H9 (cell line): ENCODE results near the gene CD79B. TPM values are rescaled to one million over a fixed set of nuclear protein-coding genes. Genes with fewer than 3 reads are reported as not detected.
"Not testable (repeated sequence)": the region's sequence is repeated elsewhere in the genome, so short reads cannot be mapped to it uniquely, and the experiment has no call there.

Source experiments
- DNase-seq: peaks from one replicate; pipeline ENCODE4 v3.0.0-alpha.2; 2017
- H2AFZ ChIP-seq: one replicate; pipeline ENCODE4 v1.6.1; 2013; ENCODE audit warnings: mild to moderate bottlenecking, low read length, control low read depth, moderate library complexity
- H2AK5ac ChIP-seq: 2 replicates; pipeline ENCODE4 v1.6.1; 2013; ENCODE audit warnings: low read length, control low read depth, mixed read lengths; ENCODE audit not compliant: insufficient read length
- H2BK120ac ChIP-seq: one replicate; pipeline ENCODE4 v1.6.1; 2013; ENCODE audit warnings: low read depth, mild to moderate bottlenecking, low read length, control low read depth, inconsistent platforms; ENCODE audit not compliant: poor library complexity, severe bottlenecking
- H2BK12ac ChIP-seq: 2 replicates; pipeline ENCODE4 v1.6.1; 2013; ENCODE audit warnings: low read length, control low read depth, mixed read lengths, low read depth; ENCODE audit not compliant: insufficient read length
- H2BK15ac ChIP-seq: 2 replicates; pipeline ENCODE4 v1.6.1; 2013; ENCODE audit warnings: low read depth, low read length, control low read depth
- H2BK20ac ChIP-seq: one replicate; pipeline ENCODE4 v1.6.1; 2013; ENCODE audit warnings: low read depth, mild to moderate bottlenecking, low read length, control low read depth, inconsistent platforms; ENCODE audit not compliant: poor library complexity, severe bottlenecking
- H2BK5ac ChIP-seq: 2 replicates; pipeline ENCODE4 v1.6.1; 2013; ENCODE audit warnings: low read length, control low read depth, mixed read lengths; ENCODE audit not compliant: insufficient read length
- H3K14ac ChIP-seq: 2 replicates; pipeline ENCODE4 v1.6.1; 2013; ENCODE audit warnings: low read length, control low read depth; ENCODE audit not compliant: insufficient read depth
- H3K18ac ChIP-seq: 2 replicates; pipeline ENCODE4 v1.6.1; 2013; ENCODE audit warnings: low read depth, mild to moderate bottlenecking, mixed read lengths, low read length, control low read depth; ENCODE audit not compliant: insufficient read length
- H3K23ac ChIP-seq: 2 replicates; pipeline ENCODE4 v1.6.1; 2013; ENCODE audit warnings: low read length, control low read depth, mixed read lengths, low read depth; ENCODE audit not compliant: insufficient read length
- H3K23me2 ChIP-seq: 2 replicates; pipeline ENCODE4 v1.6.1; 2013; ENCODE audit warnings: low read depth, mild to moderate bottlenecking, mixed read lengths, low read length, control low read depth; ENCODE audit not compliant: insufficient read length, poor library complexity, severe bottlenecking
- H3K27ac ChIP-seq: 2 replicates; pipeline ENCODE4 v1.5.1; 2013; ENCODE audit warnings: low read length, control low read depth, mixed read lengths, low read depth; ENCODE audit not compliant: insufficient read length
- H3K27me3 ChIP-seq: 2 replicates; pipeline ENCODE4 v1.6.1; 2013; ENCODE audit warnings: low read length, control low read depth, inconsistent platforms; ENCODE audit not compliant: insufficient read depth
- H3K4ac ChIP-seq: 2 replicates; pipeline ENCODE4 v1.6.1; 2013; ENCODE audit warnings: low read depth, mild to moderate bottlenecking, control low read depth, inconsistent platforms, low read length, moderate library complexity
- H3K4me1 ChIP-seq: 2 replicates; pipeline ENCODE4 v1.6.1; 2013; ENCODE audit warnings: low read length, control low read depth, inconsistent platforms; ENCODE audit not compliant: insufficient read depth
- H3K4me2 ChIP-seq: 2 replicates; pipeline ENCODE4 v1.6.1; 2013; ENCODE audit warnings: low read length, control low read depth, mixed read lengths; ENCODE audit not compliant: insufficient read length, insufficient read depth
- H3K56ac ChIP-seq: 2 replicates; pipeline ENCODE4 v1.6.1; 2013; ENCODE audit warnings: low read depth, mild to moderate bottlenecking, mixed read lengths, low read length, control low read depth; ENCODE audit not compliant: insufficient read length
- H3K79me1 ChIP-seq: 2 replicates; pipeline ENCODE4 v1.6.1; 2013; ENCODE audit warnings: low read depth, mild to moderate bottlenecking, moderate library complexity, low read length, control low read depth, inconsistent platforms; ENCODE audit not compliant: insufficient read depth, poor library complexity, severe bottlenecking
- H3K79me2 ChIP-seq: 2 replicates; pipeline ENCODE4 v1.6.1; 2013; ENCODE audit warnings: low read length, control low read depth, inconsistent platforms; ENCODE audit not compliant: insufficient read depth
- H3K9ac ChIP-seq: 2 replicates; pipeline ENCODE4 v1.6.1; 2013; ENCODE audit warnings: low read length, control low read depth, mixed read lengths; ENCODE audit not compliant: insufficient read length; ENCODE audit errors: extremely low read depth
- H3K9me3 ChIP-seq: one replicate; pipeline ENCODE4 v1.6.1; 2013; ENCODE audit warnings: low read depth, low read length, inconsistent platforms; ENCODE audit not compliant: control insufficient read depth
- H3T11ph ChIP-seq: one replicate; pipeline ENCODE4 v1.6.1; 2013; ENCODE audit warnings: mild to moderate bottlenecking, low read length, control low read depth, inconsistent platforms
- H4K20me1 ChIP-seq: one replicate; pipeline ENCODE4 v1.6.1; 2013; ENCODE audit not compliant: control insufficient read depth, insufficient read length, insufficient read depth
- H4K5ac ChIP-seq: 2 replicates; pipeline ENCODE4 v1.6.1; 2013; ENCODE audit warnings: low read depth, mild to moderate bottlenecking, mixed read lengths, low read length, control low read depth; ENCODE audit not compliant: insufficient read length
- H4K8ac ChIP-seq: replicated peaks from 2 replicates; pipeline ENCODE4 v1.6.1; 2013; ENCODE audit warnings: low read length, control low read depth, mixed read lengths, low read depth; ENCODE audit not compliant: insufficient read length
- H4K91ac ChIP-seq: 2 replicates; pipeline ENCODE4 v1.6.1; 2013; ENCODE audit warnings: low read depth, mild to moderate bottlenecking, moderate library complexity, mixed read lengths, low read length, control low read depth; ENCODE audit not compliant: insufficient read length
- H3K27ac Mint-ChIP-seq, 3 experiments: 2 replicates in 2 of 3; 3 replicates in 1 of 3; pipeline ENCODE4 v1.8.0; 2020 to 2021; ENCODE audit warnings: mixed read lengths in 3 of 3, mild to moderate bottlenecking in 1 of 3, moderate library complexity in 1 of 3
- H3K27me3 Mint-ChIP-seq: 2 replicates; pipeline ENCODE4 v1.8.0; 2021; ENCODE audit warnings: low read depth, mild to moderate bottlenecking, moderate library complexity, mixed read lengths
- H3K36me3 Mint-ChIP-seq, 3 experiments: 2 replicates in 2 of 3; 3 replicates in 1 of 3; pipeline ENCODE4 v1.8.0; 2020 to 2021; ENCODE audit warnings: low read depth in 3 of 3, mixed read lengths in 3 of 3; ENCODE audit not compliant: insufficient read depth in 1 of 3
- H3K4me1 Mint-ChIP-seq, 2 experiments: 2 replicates each; pipeline ENCODE4 v1.8.0; 2020; ENCODE audit warnings: mixed read lengths in 2 of 2
- H3K4me3 Mint-ChIP-seq, 2 experiments: 2 replicates in 1 of 2; 3 replicates in 1 of 2; pipeline ENCODE4 v1.8.0; 2020 to 2021; ENCODE audit warnings: mild to moderate bottlenecking in 2 of 2, mixed read lengths in 2 of 2, moderate library complexity in 1 of 2
- H3K9me3 Mint-ChIP-seq, 2 experiments: 2 replicates in 1 of 2; 3 replicates in 1 of 2; pipeline ENCODE4 v1.8.0; 2020; ENCODE audit warnings: mild to moderate bottlenecking in 2 of 2, mixed read lengths in 2 of 2, moderate library complexity in 1 of 2
- WGBS: extraction: QIAGEN DNeasy Blood & Tissue Kit; methylation state at CpG from one replicate; pipeline ENCODE4 v1.1.7; 2013; ENCODE audit warnings: missing lambda C conversion rate, low lambda C conversion rate, mixed read lengths; ENCODE audit not compliant: insufficient read length; ENCODE audit errors: extremely low coverage; 5-methylcytosine and 5-hydroxymethylcytosine counted together
- total RNA-seq: library from RNA; stranded (reverse); gene quantifications from 2 replicates; pipeline ENCODE4 v1.2.1, GENCODE V29; 2021

The CD79B gene
- total RNA-seq, 1 experiment from 2014 or later, result 0.96 TPM

GRCh38 chr17:63894821-63895220 lies 37.3 kb downstream of the CD79B start:
- H4K91ac ChIP-seq, H4K20me1 ChIP-seq, H3K23me2 ChIP-seq, H3K4me1 ChIP-seq, H3K4me1 Mint-ChIP-seq, H2BK120ac ChIP-seq, H3K4me3 Mint-ChIP-seq, H2AFZ ChIP-seq, H3K9me3 Mint-ChIP-seq, H4K5ac ChIP-seq, H3K9ac ChIP-seq, H3K4me2 ChIP-seq, H3K27me3 Mint-ChIP-seq, H3K27ac Mint-ChIP-seq, H3K56ac ChIP-seq, H3K27me3 ChIP-seq, H2BK12ac ChIP-seq, H4K8ac ChIP-seq, H3K79me1 ChIP-seq, H3K18ac ChIP-seq, H3K23ac ChIP-seq, H2BK15ac ChIP-seq, H3K79me2 ChIP-seq, H3K36me3 Mint-ChIP-seq, H3K4ac ChIP-seq, H3K9me3 ChIP-seq, H3K27ac ChIP-seq, H2AK5ac ChIP-seq, H3K14ac ChIP-seq, H3T11ph ChIP-seq, DNase-seq, H2BK5ac ChIP-seq, H2BK20ac ChIP-seq: not testable (repeated sequence)
- no CpG with 5 or more reads among the region's 10 CpGs for WGBS

- not testable (repeated sequence) for H3K4me1 ChIP-seq, H2BK12ac ChIP-seq, H3T11ph ChIP-seq, H2BK15ac ChIP-seq, H2AK5ac ChIP-seq, H3K36me3 Mint-ChIP-seq, H2AFZ ChIP-seq, H4K20me1 ChIP-seq, H3K27ac ChIP-seq, H4K91ac ChIP-seq, H3K27me3 ChIP-seq, H3K4me3 Mint-ChIP-seq, H3K4ac ChIP-seq, H2BK5ac ChIP-seq, H3K18ac ChIP-seq, H3K23ac ChIP-seq, H3K79me2 ChIP-seq, H3K4me1 Mint-ChIP-seq, H3K9me3 ChIP-seq, H3K14ac ChIP-seq, H3K27ac Mint-ChIP-seq, H2BK20ac ChIP-seq, H3K4me2 ChIP-seq, H3K9ac ChIP-seq, H4K5ac ChIP-seq, H3K56ac ChIP-seq, H3K9me3 Mint-ChIP-seq, H3K23me2 ChIP-seq, H3K27me3 Mint-ChIP-seq, H4K8ac ChIP-seq, H2BK120ac ChIP-seq, H3K79me1 ChIP-seq
- no CpG with 5 or more reads among the region's 3 CpGs for WGBS
- peak; percentile 36 for DNase-seq
Observed at GRCh38 chr17:63894021-63894420, 38.1 kb downstream of the CD79B start.
